ENCODE measurements around the gene CLDN19.

DNA sequence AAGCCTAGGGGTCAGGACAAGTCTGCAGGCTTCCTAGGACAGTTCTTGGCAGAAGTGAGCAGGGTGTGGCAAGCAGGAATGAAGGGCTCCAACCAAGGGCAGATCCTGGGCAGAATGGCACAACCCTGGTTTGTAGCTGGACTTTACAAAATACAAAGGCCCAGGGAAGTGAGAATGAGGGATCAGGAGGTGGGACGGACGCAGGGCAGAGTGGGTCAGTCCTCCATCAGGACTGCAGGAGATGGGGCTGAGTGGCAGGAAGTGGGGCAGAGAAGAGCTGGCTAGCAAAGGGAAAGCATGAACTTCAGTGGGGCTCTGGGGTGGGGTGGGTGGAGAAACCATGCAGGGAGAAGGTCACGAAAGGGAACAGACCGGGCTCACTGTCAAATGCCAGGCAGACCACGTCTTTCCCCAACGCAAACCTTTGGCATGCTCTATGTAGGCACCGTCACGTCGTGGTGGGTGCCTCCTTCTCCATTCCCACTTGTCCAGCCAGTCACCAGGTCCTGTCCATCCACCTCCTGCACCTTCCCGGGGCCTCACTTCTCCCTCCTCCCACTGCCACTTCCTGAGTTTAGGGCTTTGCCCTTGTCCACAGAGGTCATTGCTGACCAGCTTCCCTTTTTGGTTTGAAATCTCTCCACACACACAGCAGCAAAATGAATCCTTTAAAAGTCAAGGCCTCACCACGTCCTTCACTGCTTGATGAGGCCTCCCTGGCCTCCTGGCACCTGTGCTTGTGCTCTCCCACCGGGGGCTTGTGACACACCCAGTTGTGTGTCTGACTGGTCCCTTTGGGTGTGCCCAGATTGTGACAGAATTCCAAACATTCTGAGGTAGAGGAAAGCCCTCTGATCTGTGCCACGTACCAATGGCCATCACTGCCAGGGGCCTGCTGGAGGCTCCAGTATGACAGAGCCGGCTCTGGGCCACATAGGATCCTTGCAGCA, 8.7 kb upstream of the CLDN19 start:
- TF ChIP-seq, protein P1, sequence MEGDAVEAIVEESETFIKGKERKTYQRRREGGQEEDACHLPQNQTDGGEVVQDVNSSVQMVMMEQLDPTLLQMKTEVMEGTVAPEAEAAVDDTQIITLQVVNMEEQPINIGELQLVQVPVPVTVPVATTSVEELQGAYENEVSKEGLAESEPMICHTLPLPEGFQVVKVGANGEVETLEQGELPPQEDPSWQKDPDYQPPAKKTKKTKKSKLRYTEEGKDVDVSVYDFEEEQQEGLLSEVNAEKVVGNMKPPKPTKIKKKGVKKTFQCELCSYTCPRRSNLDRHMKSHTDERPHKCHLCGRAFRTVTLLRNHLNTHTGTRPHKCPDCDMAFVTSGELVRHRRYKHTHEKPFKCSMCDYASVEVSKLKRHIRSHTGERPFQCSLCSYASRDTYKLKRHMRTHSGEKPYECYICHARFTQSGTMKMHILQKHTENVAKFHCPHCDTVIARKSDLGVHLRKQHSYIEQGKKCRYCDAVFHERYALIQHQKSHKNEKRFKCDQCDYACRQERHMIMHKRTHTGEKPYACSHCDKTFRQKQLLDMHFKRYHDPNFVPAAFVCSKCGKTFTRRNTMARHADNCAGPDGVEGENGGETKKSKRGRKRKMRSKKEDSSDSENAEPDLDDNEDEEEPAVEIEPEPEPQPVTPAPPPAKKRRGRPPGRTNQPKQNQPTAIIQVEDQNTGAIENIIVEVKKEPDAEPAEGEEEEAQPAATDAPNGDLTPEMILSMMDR (IDR thresholded peaks at IDR 0.05): no peak
- TF ChIP-seq EZH2 (IDR thresholded peaks at IDR 0.05) (no peak), EZH2phosphoT487 (IDR thresholded peaks at IDR 0.05) (no peak)

Data from neural progenitor cell (in vitro differentiated cells).